Measurements from ENCODE around the gene MRPL38. TPM values are rescaled to one million over a fixed set of nuclear protein-coding genes. Genes with fewer than 3 reads are reported as not detected.

The MRPL38 gene
- total RNA-seq, 1 donor from 2014 or later = 73.6 TPM

- no peak for ATAC-seq
- no peak for DNase-seq (ENCODE audit: low spot score)
- intact Hi-C loops (cut with DNase I) = no loop called here
These were observed 3.8 kb downstream of the MRPL38 start for GRCh38 chr17:75900691-75901533.

- ATAC-seq = no peak
- intact Hi-C loops (cut with DNase I) = no loop called here
- no peak for DNase-seq (ENCODE audit: low spot score)
These were observed 4.8 kb downstream of the MRPL38 start for GRCh38 chr17:75899767-75900468.

- ATAC-seq (no peak), DNase-seq (ENCODE audit: low spot score) (no peak)
- intact Hi-C loops (cut with DNase I) = no loop called here
These were observed 5.3 kb downstream of the MRPL38 start for GRCh38 chr17:75899353-75899752.

- ATAC-seq (no peak), DNase-seq (ENCODE audit: low spot score) (no peak)
- intact Hi-C loops (cut with DNase I) = no loop called here
These were observed 5.9 kb downstream of the MRPL38 start for GRCh38 chr17:75898791-75899190.

- no peak for ATAC-seq
- intact Hi-C loops (cut with DNase I) = no loop called here
These were observed 6.6 kb downstream of the MRPL38 start for GRCh38 chr17:75898065-75898464.

GRCh38 chr17:75897160-75898019 is 7.3 kb downstream of the MRPL38 start:
- intact Hi-C loops (cut with DNase I) = no loop called here
- ATAC-seq (peak; percentile 3), DNase-seq (ENCODE audit: low spot score) (no peak)

More at GRCh38 chr17:75898065-75898464, 6.6 kb downstream of the MRPL38 start:
- DNase-seq (ENCODE audit: low spot score) = no peak

GRCh38 chr17:75896415-75897159 is 8.1 kb downstream of the MRPL38 start, which contains the start of gene TRIM65:
Gene TRIM65 (minus strand): TSS chr17:75896951. CDS start chr17:75896937, 14 bp downstream.
- intact Hi-C loops (cut with DNase I) = no loop called here
- ATAC-seq (peak; percentile 78), DNase-seq (ENCODE audit: low spot score) (peak; percentile 91)

- DNase-seq (ENCODE audit: low spot score) = no peak
- intact Hi-C loops (cut with DNase I) = no loop called here
- peak; percentile 6 for ATAC-seq
These were observed 9.1 kb downstream of the MRPL38 start for GRCh38 chr17:75895370-75896155.

- DNase-seq (ENCODE audit: low spot score) (no peak), ATAC-seq (peak; percentile 10)
- intact Hi-C loops (cut with DNase I) = no loop called here
These were observed 10.5 kb downstream of the MRPL38 start for GRCh38 chr17:75894049-75894733.

- no peak for DNase-seq (ENCODE audit: low spot score)
- no peak for ATAC-seq
- intact Hi-C loops (cut with DNase I) = no loop called here
These were observed 11.2 kb downstream of the MRPL38 start for GRCh38 chr17:75893305-75894048.

- no peak for ATAC-seq
- no peak for DNase-seq (ENCODE audit: low spot score)
- intact Hi-C loops (cut with DNase I) = no loop called here
These were observed 12.0 kb downstream of the MRPL38 start for GRCh38 chr17:75892556-75893224.

- intact Hi-C loops (cut with DNase I) = no loop called here
- ATAC-seq (no peak), DNase-seq (ENCODE audit: low spot score) (no peak)
These were observed 12.8 kb downstream of the MRPL38 start for GRCh38 chr17:75891605-75892555.

- no peak for DNase-seq (ENCODE audit: low spot score)
- no peak for ATAC-seq
- intact Hi-C loops (cut with DNase I) = no loop called here
These were observed 13.6 kb downstream of the MRPL38 start for GRCh38 chr17:75891022-75891604.

GRCh38 chr17:75889454-75889853 is 15.2 kb downstream of the MRPL38 start:
- DNase-seq (ENCODE audit: low spot score) = no peak
- ATAC-seq = no peak
- intact Hi-C loops (cut with DNase I) = no loop called here

- ATAC-seq (no peak), DNase-seq (ENCODE audit: low spot score) (no peak)
- intact Hi-C loops (cut with DNase I) = no loop called here
These were observed 16.2 kb downstream of the MRPL38 start for GRCh38 chr17:75888484-75888883.
